ENCODE data around the gene CD52. TPM values are rescaled to one million over a fixed set of nuclear protein-coding genes. Genes with fewer than 3 reads are reported as not detected.

The CD52 gene
- total and polyA plus RNA-seq, 2 experiments from 2014 or later = 7.3 TPM; not detected in 1

DNA sequence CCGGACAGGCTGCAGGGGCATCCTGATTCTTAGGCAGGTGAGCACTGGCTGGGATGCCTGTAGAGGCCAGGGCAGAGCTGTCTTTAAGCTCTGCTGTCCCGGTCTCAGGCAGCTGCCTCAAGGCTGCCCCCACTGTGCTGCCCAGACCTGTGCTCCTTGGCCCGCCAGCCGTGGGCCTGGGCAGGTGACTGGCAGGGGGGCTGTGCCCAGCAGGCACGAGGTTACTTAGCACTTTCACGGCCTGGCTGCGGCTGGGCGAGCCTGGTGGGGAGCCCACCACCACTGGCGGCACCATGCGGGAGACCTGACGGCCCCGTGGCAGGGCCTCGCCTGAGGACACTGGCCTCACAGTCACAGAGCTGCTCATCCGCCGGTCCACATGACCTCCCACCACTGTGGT is 28.0 kb downstream of the CD52 start (continued):
- TF ChIP-seq, protein P1, sequence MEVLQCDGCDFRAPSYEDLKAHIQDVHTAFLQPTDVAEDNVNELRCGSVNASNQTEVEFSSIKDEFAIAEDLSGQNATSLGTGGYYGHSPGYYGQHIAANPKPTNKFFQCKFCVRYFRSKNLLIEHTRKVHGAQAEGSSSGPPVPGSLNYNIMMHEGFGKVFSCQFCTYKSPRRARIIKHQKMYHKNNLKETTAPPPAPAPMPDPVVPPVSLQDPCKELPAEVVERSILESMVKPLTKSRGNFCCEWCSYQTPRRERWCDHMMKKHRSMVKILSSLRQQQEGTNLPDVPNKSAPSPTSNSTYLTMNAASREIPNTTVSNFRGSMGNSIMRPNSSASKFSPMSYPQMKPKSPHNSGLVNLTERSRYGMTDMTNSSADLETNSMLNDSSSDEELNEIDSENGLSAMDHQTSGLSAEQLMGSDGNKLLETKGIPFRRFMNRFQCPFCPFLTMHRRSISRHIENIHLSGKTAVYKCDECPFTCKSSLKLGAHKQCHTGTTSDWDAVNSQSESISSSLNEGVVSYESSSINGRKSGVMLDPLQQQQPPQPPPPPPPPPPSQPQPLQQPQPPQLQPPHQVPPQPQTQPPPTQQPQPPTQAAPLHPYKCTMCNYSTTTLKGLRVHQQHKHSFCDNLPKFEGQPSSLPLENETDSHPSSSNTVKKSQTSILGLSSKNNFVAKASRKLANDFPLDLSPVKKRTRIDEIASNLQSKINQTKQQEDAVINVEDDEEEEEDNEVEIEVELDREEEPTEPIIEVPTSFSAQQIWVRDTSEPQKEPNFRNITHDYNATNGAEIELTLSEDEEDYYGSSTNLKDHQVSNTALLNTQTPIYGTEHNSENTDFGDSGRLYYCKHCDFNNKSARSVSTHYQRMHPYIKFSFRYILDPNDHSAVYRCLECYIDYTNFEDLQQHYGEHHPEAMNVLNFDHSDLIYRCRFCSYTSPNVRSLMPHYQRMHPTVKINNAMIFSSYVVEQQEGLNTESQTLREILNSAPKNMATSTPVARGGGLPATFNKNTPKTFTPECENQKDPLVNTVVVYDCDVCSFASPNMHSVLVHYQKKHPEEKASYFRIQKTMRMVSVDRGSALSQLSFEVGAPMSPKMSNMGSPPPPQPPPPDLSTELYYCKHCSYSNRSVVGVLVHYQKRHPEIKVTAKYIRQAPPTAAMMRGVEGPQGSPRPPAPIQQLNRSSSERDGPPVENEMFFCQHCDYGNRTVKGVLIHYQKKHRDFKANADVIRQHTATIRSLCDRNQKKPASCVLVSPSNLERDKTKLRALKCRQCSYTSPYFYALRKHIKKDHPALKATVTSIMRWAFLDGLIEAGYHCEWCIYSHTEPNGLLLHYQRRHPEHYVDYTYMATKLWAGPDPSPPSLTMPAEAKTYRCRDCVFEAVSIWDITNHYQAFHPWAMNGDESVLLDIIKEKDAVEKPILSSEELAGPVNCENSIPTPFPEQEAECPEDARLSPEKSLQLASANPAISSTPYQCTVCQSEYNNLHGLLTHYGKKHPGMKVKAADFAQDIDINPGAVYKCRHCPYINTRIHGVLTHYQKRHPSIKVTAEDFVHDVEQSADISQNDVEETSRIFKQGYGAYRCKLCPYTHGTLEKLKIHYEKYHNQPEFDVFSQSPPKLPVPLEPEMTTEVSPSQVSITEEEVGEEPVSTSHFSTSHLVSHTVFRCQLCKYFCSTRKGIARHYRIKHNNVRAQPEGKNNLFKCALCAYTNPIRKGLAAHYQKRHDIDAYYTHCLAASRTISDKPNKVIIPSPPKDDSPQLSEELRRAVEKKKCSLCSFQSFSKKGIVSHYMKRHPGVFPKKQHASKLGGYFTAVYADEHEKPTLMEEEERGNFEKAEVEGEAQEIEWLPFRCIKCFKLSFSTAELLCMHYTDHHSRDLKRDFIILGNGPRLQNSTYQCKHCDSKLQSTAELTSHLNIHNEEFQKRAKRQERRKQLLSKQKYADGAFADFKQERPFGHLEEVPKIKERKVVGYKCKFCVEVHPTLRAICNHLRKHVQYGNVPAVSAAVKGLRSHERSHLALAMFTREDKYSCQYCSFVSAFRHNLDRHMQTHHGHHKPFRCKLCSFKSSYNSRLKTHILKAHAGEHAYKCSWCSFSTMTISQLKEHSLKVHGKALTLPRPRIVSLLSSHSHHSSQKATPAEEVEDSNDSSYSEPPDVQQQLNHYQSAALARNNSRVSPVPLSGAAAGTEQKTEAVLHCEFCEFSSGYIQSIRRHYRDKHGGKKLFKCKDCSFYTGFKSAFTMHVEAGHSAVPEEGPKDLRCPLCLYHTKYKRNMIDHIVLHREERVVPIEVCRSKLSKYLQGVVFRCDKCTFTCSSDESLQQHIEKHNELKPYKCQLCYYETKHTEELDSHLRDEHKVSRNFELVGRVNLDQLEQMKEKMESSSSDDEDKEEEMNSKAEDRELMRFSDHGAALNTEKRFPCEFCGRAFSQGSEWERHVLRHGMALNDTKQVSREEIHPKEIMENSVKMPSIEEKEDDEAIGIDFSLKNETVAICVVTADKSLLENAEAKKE (CRISPR knock-in tag; IDR thresholded peaks at IDR 0.05) = no peak

DNA sequence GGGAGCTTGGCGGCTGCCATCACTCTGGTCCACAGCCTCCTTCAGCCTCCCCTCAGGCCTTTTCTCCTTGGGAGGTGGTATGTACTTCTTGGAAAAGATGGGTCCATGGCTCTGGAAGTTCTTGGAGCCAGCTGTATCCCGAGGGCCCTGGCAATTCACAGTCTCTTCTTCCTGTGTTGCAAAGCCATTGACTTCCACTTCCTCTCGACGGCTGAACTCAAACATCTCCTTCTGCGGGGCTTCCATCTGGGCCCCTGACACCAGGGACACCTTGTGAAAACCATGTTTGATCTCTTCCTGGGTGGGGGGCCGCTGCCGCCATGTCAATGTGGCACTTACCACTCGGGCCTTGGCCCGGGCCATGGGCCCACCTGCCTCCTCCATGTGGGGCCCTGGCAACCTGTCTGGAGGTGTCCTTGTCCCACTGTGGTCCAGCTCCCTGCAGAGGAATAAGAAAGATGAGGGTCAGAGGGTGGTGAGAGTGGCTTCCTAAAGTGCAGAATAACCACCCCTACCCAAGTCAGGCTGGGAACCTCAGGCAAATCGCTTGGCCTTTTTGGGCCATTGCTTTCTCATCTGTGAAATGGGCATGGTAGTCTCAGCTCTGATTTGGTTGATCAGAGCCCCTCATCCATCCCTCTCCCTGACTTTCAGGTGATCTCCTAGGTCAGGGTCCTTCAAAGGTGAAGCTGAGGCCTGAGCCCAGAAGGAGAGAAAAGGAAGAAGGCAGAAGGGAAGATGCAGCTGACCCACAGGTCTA is 28.7 kb downstream of the CD52 start:
- H3K36me3 ChIP-seq (ENCODE audit: insufficient read depth) = no peaks in the 10 kb centered on the region
- DNase-seq (ENCODE audit: low spot score) (no peak), ATAC-seq (no peak)
- Mint-ChIP-seq H3K9me3 (no peaks in the 10 kb centered on the region), H3K27ac (no peak overlapping the region), H3K4me3 (no peak overlapping the region), H3K27me3 (ENCODE audit: insufficient read depth, low read depth, poor library complexity) (peaks cover 21% of the 10 kb centered on the region), H3K36me3 (ENCODE audit: low read depth) (no peaks in the 10 kb centered on the region), H3K4me1 (peaks cover 19% of the 10 kb centered on the region)
- no peak overlapping the region for H3K27ac ChIP-seq (ENCODE audit: low read depth)
- no peaks in the 10 kb centered on the region for H3K27me3 ChIP-seq (ENCODE audit: insufficient read depth)
- H3F3A ChIP-seq (replicated peaks; ENCODE audit: low read depth) = no peaks in the 10 kb centered on the region; the same call in 1 of the 2 replicates
- H3K4me3 ChIP-seq = no peak overlapping the region
- H3K9me2 ChIP-seq (ENCODE audit: insufficient read depth) = no peaks in the 10 kb centered on the region
- no peaks in the 10 kb centered on the region for H4K20me1 ChIP-seq (replicated peaks; ENCODE audit: insufficient read depth)
- H3K4me1 ChIP-seq (ENCODE audit: insufficient read depth) = peaks cover 16% of the 10 kb centered on the region
- no peak for TF ChIP-seq NANOG (IDR thresholded peaks at IDR 0.05; ENCODE audit: borderline replicate concordance)
- no peak for TF ChIP-seq EZH2 (IDR thresholded peaks at IDR 0.05; ENCODE audit: low read depth, unreplicated experiment)
- no peak for TF ChIP-seq POLR2AphosphoS5 (IDR thresholded peaks at IDR 0.05; ENCODE audit: low read depth)
- TF ChIP-seq, protein P2, sequence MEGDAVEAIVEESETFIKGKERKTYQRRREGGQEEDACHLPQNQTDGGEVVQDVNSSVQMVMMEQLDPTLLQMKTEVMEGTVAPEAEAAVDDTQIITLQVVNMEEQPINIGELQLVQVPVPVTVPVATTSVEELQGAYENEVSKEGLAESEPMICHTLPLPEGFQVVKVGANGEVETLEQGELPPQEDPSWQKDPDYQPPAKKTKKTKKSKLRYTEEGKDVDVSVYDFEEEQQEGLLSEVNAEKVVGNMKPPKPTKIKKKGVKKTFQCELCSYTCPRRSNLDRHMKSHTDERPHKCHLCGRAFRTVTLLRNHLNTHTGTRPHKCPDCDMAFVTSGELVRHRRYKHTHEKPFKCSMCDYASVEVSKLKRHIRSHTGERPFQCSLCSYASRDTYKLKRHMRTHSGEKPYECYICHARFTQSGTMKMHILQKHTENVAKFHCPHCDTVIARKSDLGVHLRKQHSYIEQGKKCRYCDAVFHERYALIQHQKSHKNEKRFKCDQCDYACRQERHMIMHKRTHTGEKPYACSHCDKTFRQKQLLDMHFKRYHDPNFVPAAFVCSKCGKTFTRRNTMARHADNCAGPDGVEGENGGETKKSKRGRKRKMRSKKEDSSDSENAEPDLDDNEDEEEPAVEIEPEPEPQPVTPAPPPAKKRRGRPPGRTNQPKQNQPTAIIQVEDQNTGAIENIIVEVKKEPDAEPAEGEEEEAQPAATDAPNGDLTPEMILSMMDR (conservative IDR thresholded peaks at IDR 0.05; ENCODE audit: low read depth in 2 of 2) = no peak
- TF ChIP-seq EZH2phosphoT487 (IDR thresholded peaks at IDR 0.05; ENCODE audit: unreplicated experiment) = no peak
- TF ChIP-seq, protein P3, sequence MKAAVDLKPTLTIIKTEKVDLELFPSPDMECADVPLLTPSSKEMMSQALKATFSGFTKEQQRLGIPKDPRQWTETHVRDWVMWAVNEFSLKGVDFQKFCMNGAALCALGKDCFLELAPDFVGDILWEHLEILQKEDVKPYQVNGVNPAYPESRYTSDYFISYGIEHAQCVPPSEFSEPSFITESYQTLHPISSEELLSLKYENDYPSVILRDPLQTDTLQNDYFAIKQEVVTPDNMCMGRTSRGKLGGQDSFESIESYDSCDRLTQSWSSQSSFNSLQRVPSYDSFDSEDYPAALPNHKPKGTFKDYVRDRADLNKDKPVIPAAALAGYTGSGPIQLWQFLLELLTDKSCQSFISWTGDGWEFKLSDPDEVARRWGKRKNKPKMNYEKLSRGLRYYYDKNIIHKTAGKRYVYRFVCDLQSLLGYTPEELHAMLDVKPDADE (IDR thresholded peaks at IDR 0.05) = no peak
- H3K79me2 ChIP-seq (replicated peaks; ENCODE audit: insufficient read depth) = no peaks in the 10 kb centered on the region
- H2AFZ ChIP-seq = no peak overlapping the region
- no peak overlapping the region for H3K4me2 ChIP-seq
